Muscle of leg (tissue), 11 donors: ENCODE measurements around the gene MYD88. TPM values are rescaled to one million over a fixed set of nuclear protein-coding genes. Genes with fewer than 3 reads are reported as not detected.

Source experiments
- DNase-seq: peaks from one replicate; pipeline ENCODE4 v3.0.0; 2013
- H3K27ac ChIP-seq: one replicate; pipeline ENCODE4 v1.5.1; 2013; ENCODE audit warnings: mild to moderate bottlenecking, low read length, control low read depth
- H3K27me3 ChIP-seq: one replicate; pipeline ENCODE4 v1.6.1; 2013; ENCODE audit warnings: low read length; ENCODE audit not compliant: control insufficient read depth, insufficient read depth
- H3K36me3 ChIP-seq: one replicate; pipeline ENCODE4 v1.6.1; 2013; ENCODE audit warnings: low read length; ENCODE audit not compliant: control insufficient read depth, insufficient read depth
- H3K4me1 ChIP-seq: one replicate; pipeline ENCODE4 v1.6.1; 2013; ENCODE audit warnings: low read length; ENCODE audit not compliant: control insufficient read depth, insufficient read depth
- H3K4me3 ChIP-seq: one replicate; pipeline ENCODE4 v1.5.1; 2013; ENCODE audit warnings: low read length, control low read depth
- H3K9me3 ChIP-seq: replicated peaks from 2 replicates; pipeline ENCODE4 v1.6.1; 2013; ENCODE audit warnings: low read depth, low read length; ENCODE audit not compliant: control insufficient read depth
- WGBS: methylation state at CpG from one replicate; pipeline ENCODE4 v1.1.5; 2013; ENCODE audit warnings: missing lambda C conversion rate; ENCODE audit not compliant: insufficient coverage; 5-methylcytosine and 5-hydroxymethylcytosine counted together
- polyA plus RNA-seq, 8 donors: library from polyadenylated mRNA; unstranded; fragments of 120-200 nt; gene quantifications; one replicate each; pipeline versions ENCODE4 v1.2.1 to v1.2.3, GENCODE V29; 2013; ENCODE audit warnings: inconsistent platforms in 1 of 8, low replicate concordance in 1 of 8; ENCODE audit not compliant: insufficient read length in 8 of 8, insufficient read depth in 1 of 8
- total RNA-seq: library from RNA; stranded (reverse); fragments of 120-200 nt; gene quantifications from one replicate; pipeline ENCODE4 v1.2.4, GENCODE V29; 2013

MYD88 gene
- total and polyA plus RNA-seq, 9 donors: 3.9 to 31.2 (median 22.7) TPM

DNA sequence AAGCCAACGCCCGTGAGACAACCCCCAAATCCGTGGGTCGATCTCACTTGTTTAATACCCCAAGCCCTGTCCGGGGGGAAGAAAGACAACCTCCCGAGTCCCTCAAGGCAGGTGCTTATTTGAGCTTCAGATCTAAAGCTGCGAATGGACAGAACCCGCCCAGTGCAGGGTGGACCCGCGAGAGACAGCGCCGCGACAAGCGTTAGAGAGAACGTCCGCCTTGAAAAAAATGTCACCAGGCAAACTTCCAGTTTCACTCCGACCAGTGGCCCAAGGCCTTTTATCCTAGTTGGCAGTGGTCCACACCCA lies 26.1 kb downstream of the MYD88 start:
- WGBS: 2% methylated on average over 17 of the region's 17 CpGs
- peak overlapping the region; percentile 93 for H3K4me3 ChIP-seq
- H3K27me3 ChIP-seq: no peaks in the 10 kb centered on the region
- H3K4me1 ChIP-seq: peaks cover 12% of the 10 kb centered on the region
- H3K9me3 ChIP-seq: no peaks in the 10 kb centered on the region
- DNase-seq: no peak
- no peaks in the 10 kb centered on the region for H3K36me3 ChIP-seq
- H3K27ac ChIP-seq: peak overlapping the region; percentile 100

- under 1% methylated on average over 56 of the region's 57 CpGs for WGBS
- H3K9me3 ChIP-seq: no peaks in the 10 kb centered on the region
- H3K36me3 ChIP-seq: no peaks in the 10 kb centered on the region
- no peaks in the 10 kb centered on the region for H3K27me3 ChIP-seq
- H3K27ac ChIP-seq: peak within 1 kb of the TSS; percentile 100
- H3K4me1 ChIP-seq: peaks cover 12% of the 10 kb centered on the region
- DNase-seq: peak; percentile 100
- H3K4me3 ChIP-seq: peak within 1 kb of the TSS; percentile 93
Measured at GRCh38 chr3:38164952-38165721, 26.7 kb downstream of the MYD88 start, which contains the start of gene OXSR1. TSS of gene OXSR1 (plus strand) at chr3:38165537. CDS start at chr3:38165877, 340 bp downstream.

DNA sequence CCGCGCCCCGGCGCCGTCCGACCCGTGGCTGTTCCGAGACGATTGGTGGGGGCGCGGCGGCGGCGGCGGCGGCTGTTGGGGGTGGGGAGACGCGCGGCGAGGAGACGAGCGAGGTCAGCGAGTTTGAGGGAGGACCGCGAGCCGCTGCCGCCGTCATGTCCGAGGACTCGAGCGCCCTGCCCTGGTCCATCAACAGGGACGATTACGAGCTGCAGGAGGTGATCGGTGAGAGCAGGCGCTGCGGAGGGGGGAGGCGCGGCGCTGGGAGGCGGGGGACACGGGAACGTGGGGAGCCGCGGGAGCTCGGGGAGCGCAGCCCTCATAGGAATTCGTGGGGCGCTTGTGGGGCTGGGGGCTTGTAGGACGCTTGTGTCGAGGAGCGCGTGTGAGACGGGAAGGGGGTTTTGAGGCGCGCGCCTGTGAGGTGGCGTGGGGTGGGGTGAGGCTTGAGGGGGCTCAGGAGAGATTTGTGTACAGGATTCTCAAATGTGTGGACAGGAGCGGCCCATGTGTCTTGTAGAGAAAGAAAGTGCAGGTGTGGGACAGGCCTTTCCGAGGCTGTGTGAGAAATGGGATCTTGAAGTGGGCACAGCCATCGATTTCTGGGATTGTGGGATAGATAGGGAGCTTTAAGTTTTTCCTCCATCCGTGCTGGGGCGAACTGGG lies 27.4 kb downstream of the MYD88 start:
- Histone ChIP-seq H3K36me3 (no peaks in the 10 kb centered on the region), H3K9me3 (no peaks in the 10 kb centered on the region), H3K27ac (peak overlapping the region; percentile 100), H3K27me3 (no peaks in the 10 kb centered on the region), H3K4me3 (peak overlapping the region; percentile 93), H3K4me1 (peaks cover 13% of the 10 kb centered on the region)
- under 1% methylated on average over 57 of the region's 62 CpGs for WGBS
- peak; percentile 43 for DNase-seq

DNA sequence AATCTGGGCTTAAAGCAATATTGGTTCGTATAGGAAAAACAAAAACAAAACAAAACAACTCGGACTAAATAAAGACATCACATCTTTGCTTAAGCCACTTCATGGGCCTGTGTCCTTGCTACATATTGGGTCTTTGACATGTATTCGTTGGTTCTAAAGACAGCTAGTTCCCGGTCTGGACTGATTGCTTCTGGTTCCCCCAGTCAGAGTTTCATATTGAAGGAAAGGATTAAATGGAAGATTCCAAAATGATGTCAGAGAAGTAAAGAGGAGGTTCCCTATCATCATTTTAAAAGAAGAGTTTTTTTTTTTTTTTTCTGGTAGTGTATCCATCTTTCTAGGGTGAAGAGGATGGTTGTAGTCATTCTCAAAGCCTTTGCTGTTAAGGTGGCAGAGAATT lies 29.1 kb downstream of the MYD88 start:
- H3K4me3 ChIP-seq: no peak overlapping the region
- no peak overlapping the region for H3K27ac ChIP-seq
- peaks cover 14% of the 10 kb centered on the region for H3K4me1 ChIP-seq
- no peaks in the 10 kb centered on the region for H3K9me3 ChIP-seq
- H3K27me3 ChIP-seq: no peaks in the 10 kb centered on the region
- no peak for DNase-seq
- H3K36me3 ChIP-seq: no peaks in the 10 kb centered on the region
- WGBS: no CpG with 5 or more reads among the region's 4 CpGs

GRCh38 chr3:38168151-38169026 lies 29.9 kb downstream of the MYD88 start:
- Histone ChIP-seq H3K36me3 (no peaks in the 10 kb centered on the region), H3K27ac (no peak overlapping the region), H3K27me3 (no peaks in the 10 kb centered on the region), H3K4me3 (no peak overlapping the region), H3K9me3 (no peaks in the 10 kb centered on the region), H3K4me1 (peaks cover 14% of the 10 kb centered on the region)
- WGBS: no CpG with 5 or more reads among the region's 4 CpGs
- DNase-seq: no peak

DNA sequence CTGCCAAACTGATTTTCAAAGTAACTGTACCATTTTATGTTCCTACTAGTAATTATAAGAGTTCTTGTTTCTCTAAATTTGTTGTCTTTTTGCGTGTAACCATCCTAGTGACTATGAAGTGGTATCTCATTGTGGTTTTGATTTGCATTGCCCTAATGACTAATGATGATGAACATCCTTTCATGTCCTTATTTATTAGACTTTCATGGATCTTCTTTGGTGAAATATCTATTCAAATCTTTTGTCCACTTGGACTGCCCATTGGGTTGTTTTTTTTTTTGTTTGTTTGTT lies 30.5 kb downstream of the MYD88 start:
- H3K9me3 ChIP-seq: no peaks in the 10 kb centered on the region
- H3K4me3 ChIP-seq: no peak overlapping the region
- no peak for DNase-seq
- H3K36me3 ChIP-seq: no peaks in the 10 kb centered on the region
- H3K27me3 ChIP-seq: no peaks in the 10 kb centered on the region
- no CpG with 5 or more reads among the region's 1 CpG for WGBS
- no peak overlapping the region for H3K27ac ChIP-seq
- peaks cover 14% of the 10 kb centered on the region for H3K4me1 ChIP-seq

- H3K27me3 ChIP-seq: no peaks in the 10 kb centered on the region
- H3K36me3 ChIP-seq: no peaks in the 10 kb centered on the region
- H3K4me1 ChIP-seq: peaks cover 12% of the 10 kb centered on the region
- H3K27ac ChIP-seq: no peak overlapping the region
- 100% methylated on average over 2 of the region's 4 CpGs for WGBS
- H3K9me3 ChIP-seq: no peaks in the 10 kb centered on the region
- no peak overlapping the region for H3K4me3 ChIP-seq
- no peak for DNase-seq
Measured at GRCh38 chr3:38170722-38171121, 32.3 kb downstream of the MYD88 start.

GRCh38 chr3:38171622-38172021 lies 33.2 kb downstream of the MYD88 start:
- Histone ChIP-seq H3K27ac (no peak overlapping the region), H3K9me3 (no peaks in the 10 kb centered on the region), H3K27me3 (no peaks in the 10 kb centered on the region), H3K4me1 (peaks cover 8% of the 10 kb centered on the region), H3K36me3 (no peaks in the 10 kb centered on the region), H3K4me3 (no peak overlapping the region)
- DNase-seq: no peak
- no CpG with 5 or more reads among the region's 2 CpGs for whole genome bisulfite sequencing

- WGBS: 75% methylated on average over 3 of the region's 5 CpGs
- no peak for DNase-seq
- H3K4me3 ChIP-seq: no peak overlapping the region
- H3K27me3 ChIP-seq: no peaks in the 10 kb centered on the region
- H3K27ac ChIP-seq: no peak overlapping the region
- peaks cover 2% of the 10 kb centered on the region for H3K4me1 ChIP-seq
- H3K36me3 ChIP-seq: no peaks in the 10 kb centered on the region
- H3K9me3 ChIP-seq: no peaks in the 10 kb centered on the region
Measured at GRCh38 chr3:38173834-38174418, 35.5 kb downstream of the MYD88 start.

DNA sequence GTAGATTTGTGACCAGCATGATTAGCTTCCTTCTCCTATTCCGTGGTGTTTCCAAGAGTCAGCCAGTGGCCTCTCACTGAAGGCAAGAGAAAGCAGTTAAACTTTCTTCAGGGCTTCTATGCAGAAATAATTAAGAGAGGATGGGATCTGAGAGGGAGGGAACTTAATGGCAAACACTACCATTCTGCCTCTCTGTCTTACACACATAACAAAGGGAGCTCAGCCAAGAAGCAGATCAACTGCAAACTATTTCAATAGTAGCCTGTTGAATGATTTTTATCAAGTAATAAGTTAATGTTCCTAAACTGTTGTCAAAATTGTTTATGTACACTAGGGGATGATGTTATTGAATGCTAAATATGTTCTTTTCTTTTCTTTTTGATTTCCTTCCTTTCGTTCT lies 38.7 kb downstream of the MYD88 start:
- Histone ChIP-seq H3K27ac (no peak overlapping the region), H3K27me3 (no peaks in the 10 kb centered on the region), H3K4me1 (no peaks in the 10 kb centered on the region), H3K36me3 (no peaks in the 10 kb centered on the region), H3K9me3 (no peaks in the 10 kb centered on the region), H3K4me3 (no peak overlapping the region)
- no peak for DNase-seq
- WGBS: no CpG with 5 or more reads among the region's 2 CpGs
